ENCODE data around the gene DNAH8.

Gene DNAH8

GRCh38 chr6:38937839-38938613 lies 222.9 kb downstream of the DNAH8 start:
- no peak for TF ChIP-seq CTCF (IDR thresholded peaks at IDR 0.05; ENCODE audit: extremely low read depth, missing control alignments)
- no peak for DNase-seq (ENCODE audit: low spot score)

- no peak for TF ChIP-seq CTCF (IDR thresholded peaks at IDR 0.05; ENCODE audit: extremely low read depth, missing control alignments)
- no peak for DNase-seq (ENCODE audit: low spot score)
Measured at GRCh38 chr6:38938741-38939140, 223.6 kb downstream of the DNAH8 start.

- DNase-seq (ENCODE audit: low spot score), result no peak
- TF ChIP-seq CTCF (IDR thresholded peaks at IDR 0.05; ENCODE audit: extremely low read depth, missing control alignments), result no peak
Measured at GRCh38 chr6:38942442-38942841, 227.3 kb downstream of the DNAH8 start.

GRCh38 chr6:38942965-38943364 lies 227.9 kb downstream of the DNAH8 start:
- DNase-seq (ENCODE audit: low spot score), result no peak
- TF ChIP-seq CTCF (IDR thresholded peaks at IDR 0.05; ENCODE audit: extremely low read depth, missing control alignments), result no peak

GRCh38 chr6:38943964-38944363 lies 228.9 kb downstream of the DNAH8 start:
- TF ChIP-seq CTCF (IDR thresholded peaks at IDR 0.05; ENCODE audit: extremely low read depth, missing control alignments), result no peak
- DNase-seq (ENCODE audit: low spot score), result no peak

GRCh38 chr6:38944655-38945279 lies 229.7 kb downstream of the DNAH8 start:
- TF ChIP-seq CTCF (IDR thresholded peaks at IDR 0.05; ENCODE audit: extremely low read depth, missing control alignments), result no peak
- no peak for DNase-seq (ENCODE audit: low spot score)

- TF ChIP-seq CTCF (IDR thresholded peaks at IDR 0.05; ENCODE audit: extremely low read depth, missing control alignments), result no peak
- no peak for DNase-seq (ENCODE audit: low spot score)
Measured at GRCh38 chr6:38955861-38956260, 240.8 kb downstream of the DNAH8 start.
